Measurements from ENCODE around the gene KHDC1L.

KHDC1L gene

DNA sequence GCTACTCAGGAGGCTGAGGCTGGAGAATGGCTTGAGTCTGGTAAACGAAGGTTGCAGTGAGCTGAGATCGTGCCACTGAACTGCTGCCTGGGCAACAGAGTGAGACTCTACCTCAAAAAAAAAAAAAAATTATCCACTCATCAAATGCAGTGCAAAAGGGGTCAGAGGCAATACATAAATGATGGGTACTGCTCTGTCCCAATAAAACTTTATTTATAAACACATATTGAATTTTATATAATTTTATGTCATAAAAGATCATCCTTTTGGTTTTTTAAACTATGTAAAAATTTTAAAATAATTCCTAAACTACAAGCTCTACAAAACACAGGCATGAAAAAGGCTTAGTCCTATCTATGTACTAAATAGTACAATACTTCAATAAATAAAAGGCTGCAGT, 27.4 kb upstream of the KHDC1L start:
- Histone ChIP-seq H3K79me2 (ENCODE audit: control insufficient read depth, low read length) (no peaks in the 10 kb centered on the region), H3F3A (ENCODE audit: control insufficient read depth, insufficient read depth) (no peaks in the 10 kb centered on the region), H3K36me3 (ENCODE audit: control insufficient read depth, low read length) (no peaks in the 10 kb centered on the region), H3K4me1 (ENCODE audit: control insufficient read depth, low read length) (no peaks in the 10 kb centered on the region), H3K4me2 (ENCODE audit: low read length) (no peak overlapping the region), H3K4me3 (ENCODE audit: low read length) (no peak overlapping the region), H3K9me2 (replicated peaks; ENCODE audit: control insufficient read depth, low read length) (no peaks in the 10 kb centered on the region), H3K27me3 (ENCODE audit: control insufficient read depth, low read length) (no peaks in the 10 kb centered on the region), H3K27ac (ENCODE audit: low read depth, low read length) (no peak overlapping the region), H3K9me3 (ENCODE audit: control insufficient read depth, insufficient read depth, low read length) (no peaks in the 10 kb centered on the region), H4K20me1 (ENCODE audit: control insufficient read depth, insufficient read depth, low read depth, low read length) (no peaks in the 10 kb centered on the region)
- TF ChIP-seq EZH2phosphoT487 (IDR thresholded peaks at IDR 0.05; ENCODE audit: borderline replicate concordance, low read length), result no peak
- TF ChIP-seq CTCF (IDR thresholded peaks at IDR 0.05; ENCODE audit: low read depth, low read length, poor library complexity, severe bottlenecking), result no peak

GRCh38 chr6:73250016-73250415, 24.7 kb upstream of the KHDC1L start:
- Histone ChIP-seq H3K79me2 (ENCODE audit: control insufficient read depth, low read length) (no peaks in the 10 kb centered on the region), H3K9me2 (replicated peaks; ENCODE audit: control insufficient read depth, low read length) (no peaks in the 10 kb centered on the region)
- TF ChIP-seq EZH2phosphoT487 (IDR thresholded peaks at IDR 0.05; ENCODE audit: borderline replicate concordance, low read length) (no peak), CTCF (IDR thresholded peaks at IDR 0.05; ENCODE audit: low read depth, low read length, poor library complexity, severe bottlenecking) (no peak)

GRCh38 chr6:73248192-73248903, 23.1 kb upstream of the KHDC1L start:
- no peaks in the 10 kb centered on the region for H3K4me1 ChIP-seq (ENCODE audit: control insufficient read depth, low read length)
- H3K79me2 ChIP-seq (ENCODE audit: control insufficient read depth, low read length), result no peaks in the 10 kb centered on the region
- H3K4me3 ChIP-seq (ENCODE audit: low read length), result no peak overlapping the region
- H3K9me3 ChIP-seq (ENCODE audit: control insufficient read depth, insufficient read depth, low read length), result no peaks in the 10 kb centered on the region
- H3K4me2 ChIP-seq (ENCODE audit: low read length), result no peak overlapping the region
- no peaks in the 10 kb centered on the region for H3K9me2 ChIP-seq (replicated peaks; ENCODE audit: control insufficient read depth, low read length)
- no peaks in the 10 kb centered on the region for H4K20me1 ChIP-seq (ENCODE audit: control insufficient read depth, insufficient read depth, low read depth, low read length)
- no peak overlapping the region for H3K27ac ChIP-seq (ENCODE audit: low read depth, low read length)
- 0 out of 2 replicates have a peak, but pooled peaks cover 4% of the 10 kb centered on the region for H3K27me3 ChIP-seq (ENCODE audit: control insufficient read depth, low read length)
- no peaks in the 10 kb centered on the region for H3K36me3 ChIP-seq (ENCODE audit: control insufficient read depth, low read length)
- TF ChIP-seq CTCF (IDR thresholded peaks at IDR 0.05; ENCODE audit: low read depth, low read length, poor library complexity, severe bottlenecking), result no peak
- TF ChIP-seq EZH2phosphoT487 (IDR thresholded peaks at IDR 0.05; ENCODE audit: borderline replicate concordance, low read length), result no peak
- H3F3A ChIP-seq (ENCODE audit: control insufficient read depth, insufficient read depth), result no peaks in the 10 kb centered on the region

More at GRCh38 chr6:73250016-73250415, 24.7 kb upstream of the KHDC1L start:
- H3K36me3 ChIP-seq (ENCODE audit: control insufficient read depth, low read length), result no peaks in the 10 kb centered on the region
- H3K27me3 ChIP-seq (ENCODE audit: control insufficient read depth, low read length), result 0 out of 2 replicates have a peak, but pooled peaks cover 4% of the 10 kb centered on the region
- no peaks in the 10 kb centered on the region for H4K20me1 ChIP-seq (ENCODE audit: control insufficient read depth, insufficient read depth, low read depth, low read length)
- no peaks in the 10 kb centered on the region for H3K9me3 ChIP-seq (ENCODE audit: control insufficient read depth, insufficient read depth, low read length)
- H3K4me3 ChIP-seq (ENCODE audit: low read length), result no peak overlapping the region
- no peak overlapping the region for H3K4me2 ChIP-seq (ENCODE audit: low read length)
- no peak overlapping the region for H3K27ac ChIP-seq (ENCODE audit: low read depth, low read length)
- H3F3A ChIP-seq (ENCODE audit: control insufficient read depth, insufficient read depth), result no peaks in the 10 kb centered on the region
- H3K4me1 ChIP-seq (ENCODE audit: control insufficient read depth, low read length), result no peaks in the 10 kb centered on the region

All from DOHH2 (cell line).